ENCODE measurements around the gene CRAMP1.
"Not testable (repeated sequence)": the region's sequence is repeated elsewhere in the genome, so short reads cannot be mapped to it uniquely, and the experiment has no call there.

CRAMP1 gene

DNA sequence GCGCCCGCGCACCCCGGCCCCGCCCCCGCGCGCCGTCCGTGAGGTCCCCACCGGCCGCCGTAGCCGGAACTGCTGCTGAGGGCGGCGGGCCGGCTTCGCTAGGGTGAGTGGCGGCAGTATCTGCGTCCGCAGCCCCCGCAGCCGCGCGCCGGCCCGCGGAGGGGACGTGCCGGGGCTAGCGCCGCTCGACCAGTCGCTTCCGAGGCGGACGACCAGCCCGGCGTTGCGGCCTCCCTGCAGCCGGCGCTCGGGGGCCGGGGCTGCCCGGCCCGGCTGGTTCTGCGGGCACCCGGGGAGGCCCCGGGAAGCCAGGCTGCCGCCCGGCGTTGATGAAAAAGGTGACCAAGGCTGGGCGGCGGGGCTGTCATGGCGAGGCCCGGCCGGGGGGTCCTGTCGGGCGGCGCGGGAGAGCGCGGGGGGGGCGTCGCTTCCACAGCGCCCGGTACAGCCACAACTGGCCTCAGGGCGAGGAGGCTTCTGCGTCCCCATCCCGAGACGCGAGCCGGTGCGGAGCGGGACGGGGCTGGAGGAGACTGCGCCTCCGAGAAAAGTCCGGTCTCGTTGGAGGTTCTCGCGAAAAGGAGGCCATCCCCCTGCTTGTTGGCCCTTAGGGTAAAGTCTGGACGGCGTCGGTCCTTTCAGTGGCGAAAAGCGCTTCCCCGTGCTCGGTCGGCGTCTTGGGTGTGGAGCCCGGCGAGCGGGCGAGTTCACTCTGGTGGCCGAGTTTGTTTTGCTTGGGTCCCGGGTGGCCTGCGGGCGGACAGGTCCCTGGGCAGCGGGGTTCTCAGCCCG is at the start of gene CRAMP1:
Gene CRAMP1, plus strand, starts transcription at position 41 of the 792 bp plus-strand sequence. CDS start 2,280 bp downstream, outside the sequence.
- no peak for DNase-seq (ENCODE audit: low read depth in 2 of 2)

GRCh38 chr16:1563786-1564185 is 48.4 kb upstream of the CRAMP1 start:
- DNase-seq (ENCODE audit: low read depth in 2 of 2) = no peak

DNA sequence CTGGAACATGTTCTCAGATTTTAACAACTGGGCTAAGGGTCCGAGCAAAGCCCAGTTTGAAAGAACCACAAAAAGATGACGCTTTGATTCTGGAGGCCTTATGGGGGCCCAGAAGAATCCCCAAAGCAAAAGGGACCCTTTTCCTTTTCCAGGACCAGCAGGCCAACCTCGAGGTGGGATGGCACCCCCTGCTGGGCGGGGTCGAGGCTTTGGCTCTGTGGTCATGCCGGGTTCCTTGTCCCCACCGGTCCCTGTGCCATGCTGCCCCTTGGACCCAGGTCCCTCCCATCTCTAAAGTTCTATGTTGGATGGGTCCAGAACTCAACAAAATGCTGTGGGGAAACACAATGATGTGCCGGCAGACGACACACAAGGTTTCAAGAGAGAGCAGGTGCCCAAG is 47.8 kb upstream of the CRAMP1 start:
- DNase-seq (ENCODE audit: low read depth in 2 of 2) = no peak

DNA sequence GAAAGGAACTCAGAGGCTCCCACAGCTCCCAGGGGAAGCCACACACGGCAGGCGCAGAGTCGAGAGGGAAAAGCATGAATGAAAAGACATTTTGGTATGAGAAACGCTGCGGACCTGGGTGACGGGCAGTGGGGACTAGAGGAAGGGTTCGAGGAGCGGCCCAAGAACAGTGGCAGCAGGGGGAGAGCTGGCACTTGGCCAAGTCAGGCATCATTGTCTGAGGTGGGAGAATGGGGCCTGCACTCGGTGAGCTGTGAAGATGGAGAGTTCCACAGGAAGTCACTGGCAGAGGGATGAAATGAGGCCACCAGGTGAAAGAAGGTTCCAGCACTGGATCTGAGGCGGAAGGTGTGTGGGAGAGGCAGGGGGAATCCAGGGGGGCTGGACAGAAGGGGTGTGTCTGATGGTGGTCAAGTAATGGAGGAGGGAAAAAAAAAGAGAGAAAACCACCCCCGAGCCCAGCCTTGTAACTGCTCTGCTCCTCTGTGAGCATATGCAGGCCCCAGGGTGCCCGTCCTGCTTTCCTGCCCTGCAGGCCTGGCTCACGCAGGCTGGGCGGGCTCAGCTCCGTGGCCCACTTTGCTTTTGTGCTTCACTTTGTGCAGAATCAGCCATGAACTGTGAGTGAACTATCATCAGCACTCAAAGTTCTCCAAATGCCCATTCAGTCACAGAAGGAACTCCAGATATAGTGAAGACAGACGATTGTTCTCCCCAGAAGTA is 46.9 kb upstream of the CRAMP1 start:
- no peak for DNase-seq (ENCODE audit: low read depth in 2 of 2)

GRCh38 chr16:1567988-1568387 is 44.2 kb upstream of the CRAMP1 start:
- DNase-seq (ENCODE audit: low read depth in 2 of 2) = no peak

DNA sequence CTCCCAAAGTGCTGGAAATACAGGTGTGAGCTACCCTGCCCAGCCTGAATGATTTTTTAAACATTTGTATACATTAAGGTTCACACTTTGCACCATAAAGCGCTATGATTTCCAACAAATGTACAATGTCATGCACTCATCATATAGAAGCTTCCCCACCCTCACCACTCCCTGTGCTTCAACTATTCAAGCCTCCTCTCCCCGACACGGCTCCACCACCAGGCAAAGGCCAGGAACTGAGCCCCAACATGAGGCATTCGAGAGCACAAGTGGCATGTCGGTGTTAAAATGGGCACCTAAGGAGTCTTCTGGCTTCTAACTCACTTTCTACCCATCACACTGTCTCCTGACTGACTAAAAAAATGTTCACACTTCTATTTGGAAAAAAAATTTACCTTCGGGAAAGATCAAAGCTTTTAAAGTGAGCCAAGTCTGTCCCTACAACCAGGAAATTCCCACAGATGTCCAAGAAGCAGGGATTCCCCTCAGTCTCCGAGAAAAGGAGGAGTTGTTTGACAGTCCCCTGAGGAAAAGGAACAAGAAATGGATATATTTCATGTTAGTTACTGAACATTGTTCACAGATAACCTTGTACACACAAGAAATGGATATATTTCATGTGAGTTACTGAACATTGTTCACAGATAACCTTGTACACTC is 41.0 kb upstream of the CRAMP1 start:
- no peak for DNase-seq (ENCODE audit: low read depth in 2 of 2)

- DNase-seq (ENCODE audit: low read depth in 2 of 2) = no peak
Measured at GRCh38 chr16:1572673-1573072, 39.5 kb upstream of the CRAMP1 start.

GRCh38 chr16:1573301-1573700 is 38.9 kb upstream of the CRAMP1 start:
- no peak for DNase-seq (ENCODE audit: low read depth in 2 of 2)

DNA sequence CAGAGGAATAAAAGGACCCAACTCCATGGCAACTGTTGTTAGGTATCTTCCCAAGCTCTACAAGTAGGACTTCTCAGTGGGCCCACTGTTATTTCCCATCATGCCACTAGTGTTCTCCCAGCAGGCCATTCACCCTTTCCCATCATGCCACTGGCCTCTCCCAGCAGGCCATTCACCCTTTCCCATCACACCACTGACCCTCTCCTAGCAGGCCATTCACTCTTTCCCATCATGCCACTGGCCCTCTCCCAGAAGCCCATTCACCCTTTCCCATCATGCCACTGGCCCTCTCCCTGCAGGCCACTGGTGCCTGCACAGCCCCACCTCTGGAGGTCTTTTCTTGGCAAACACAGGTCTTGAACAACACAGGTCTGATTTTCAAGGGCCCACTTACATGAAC is 36.6 kb upstream of the CRAMP1 start:
- DNase-seq (ENCODE audit: low read depth in 2 of 2) = no peak

DNA sequence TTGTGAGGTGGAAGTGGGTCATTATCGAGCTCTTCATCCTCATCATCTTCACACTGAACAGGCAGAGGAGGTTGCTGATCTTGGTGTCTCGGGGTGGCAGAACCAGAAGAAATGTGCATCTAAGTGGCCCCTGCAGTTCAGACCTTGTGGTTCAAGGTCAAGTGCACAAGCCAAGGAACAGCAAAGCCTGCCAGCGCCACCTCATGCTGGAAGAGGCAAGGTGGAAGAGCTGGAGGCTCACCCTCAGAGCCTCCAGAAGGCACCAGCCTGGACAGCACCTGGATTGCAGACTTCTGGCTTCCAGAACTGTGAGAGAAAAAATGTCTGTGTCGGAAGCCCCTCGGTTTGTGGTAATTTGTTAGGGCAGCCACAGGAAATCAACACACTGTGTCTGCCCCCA is 32.9 kb upstream of the CRAMP1 start:
- DNase-seq (ENCODE audit: low read depth in 2 of 2) = no peak

DNA sequence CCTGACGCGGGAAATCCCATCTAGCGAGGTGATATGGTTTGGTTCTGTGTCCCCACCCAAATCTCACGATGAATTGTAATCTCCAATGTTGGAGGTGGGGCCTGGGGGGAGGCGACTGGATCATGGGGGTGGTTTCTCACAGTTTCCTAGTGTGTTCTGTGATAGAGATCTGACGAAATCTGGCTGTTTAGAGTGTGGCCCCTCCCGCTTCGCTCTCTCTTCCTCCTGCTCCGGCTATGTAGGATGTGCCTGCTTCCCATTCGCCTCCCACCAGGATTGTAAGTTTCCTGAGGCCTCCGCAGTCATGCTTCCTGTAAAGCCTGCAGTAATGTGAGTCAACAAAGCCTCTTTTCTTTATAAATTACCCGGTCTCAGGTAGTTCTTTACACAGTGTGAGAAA is 31.9 kb upstream of the CRAMP1 start:
- DNase-seq (ENCODE audit: low read depth in 2 of 2) = no peak

- no peak for DNase-seq (ENCODE audit: low read depth in 2 of 2)
Measured at GRCh38 chr16:1580956-1581355, 31.2 kb upstream of the CRAMP1 start.

- DNase-seq (ENCODE audit: low read depth in 2 of 2) = no peak
Measured at GRCh38 chr16:1581804-1582203, 30.4 kb upstream of the CRAMP1 start.

GRCh38 chr16:1583180-1583579 is 29.0 kb upstream of the CRAMP1 start:
- no peak for DNase-seq (ENCODE audit: low read depth in 2 of 2)

DNA sequence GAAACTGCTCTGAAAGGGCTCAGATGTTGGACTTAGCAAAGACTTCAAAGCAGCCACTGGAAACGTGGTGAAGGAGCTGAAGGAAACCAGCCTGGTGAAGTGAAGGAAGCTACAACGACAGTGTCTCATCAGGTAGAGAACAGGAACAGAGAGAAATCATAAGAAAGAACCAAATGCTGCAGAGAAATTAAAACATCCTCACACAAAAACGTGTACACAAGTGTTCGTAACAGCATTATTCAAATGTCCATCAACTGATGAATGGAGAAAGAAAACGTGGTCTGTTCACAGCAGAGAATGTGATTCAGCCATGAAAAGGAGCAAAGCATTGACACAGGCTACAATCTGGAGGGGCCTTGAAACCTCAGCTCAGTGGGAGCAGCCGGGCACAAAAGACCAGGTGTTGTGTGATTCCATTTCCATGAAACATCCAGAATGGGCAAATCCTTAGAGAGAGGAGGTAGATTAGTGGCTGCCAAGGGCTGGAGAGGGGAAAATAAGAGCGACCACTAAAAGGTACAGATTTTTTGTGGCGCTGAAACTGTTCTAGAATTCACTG is 27.2 kb upstream of the CRAMP1 start:
- no peak for DNase-seq (ENCODE audit: low read depth in 2 of 2)

DNA sequence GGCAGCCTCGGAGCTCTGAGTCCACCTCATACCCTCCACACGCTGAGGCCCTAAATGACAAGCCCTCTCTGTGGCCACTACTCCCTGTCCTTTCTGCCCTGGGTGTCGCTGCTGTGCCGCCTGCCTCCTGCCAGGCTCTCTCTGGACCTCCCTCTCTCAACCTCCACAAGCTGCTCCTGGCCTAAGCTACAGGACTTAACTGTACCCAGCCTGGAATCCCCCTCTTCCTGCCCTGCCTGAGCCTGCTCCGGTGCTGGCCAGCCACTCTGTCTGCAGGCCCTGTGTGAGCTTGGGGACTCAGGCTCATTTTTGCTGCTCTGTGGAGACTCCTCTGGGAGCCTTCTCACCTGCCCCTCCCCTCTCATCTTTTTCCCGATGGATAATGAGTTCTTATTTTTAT is 21.8 kb upstream of the CRAMP1 start:
- no peak for DNase-seq (ENCODE audit: low read depth in 2 of 2)

GRCh38 chr16:1590930-1591705 is 21.0 kb upstream of the CRAMP1 start:
- DNase-seq (ENCODE audit: low read depth in 2 of 2) = no peak

DNA sequence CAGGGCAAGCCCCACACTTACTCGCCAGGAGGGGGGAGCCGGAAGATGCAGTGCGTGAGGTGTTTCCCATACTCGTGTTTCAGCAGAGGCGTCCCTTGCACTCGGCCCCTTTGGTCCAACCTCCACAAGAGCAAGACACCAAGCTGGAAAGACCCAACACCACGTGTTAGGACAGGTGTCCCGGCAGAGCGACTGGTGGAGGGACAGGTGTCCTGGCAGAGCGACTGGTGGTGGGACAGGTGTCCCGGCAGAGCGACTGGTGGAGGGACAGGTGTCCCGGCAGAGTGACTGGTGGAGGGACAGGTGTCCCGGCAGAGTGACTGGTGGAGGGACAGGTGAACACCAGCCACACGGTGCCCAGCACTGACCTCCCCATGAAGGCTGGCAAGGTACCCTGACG is 19.7 kb upstream of the CRAMP1 start:
- DNase-seq (ENCODE audit: low read depth in 2 of 2) = no peak

- DNase-seq (ENCODE audit: low read depth in 2 of 2) = not testable (repeated sequence)
Measured at GRCh38 chr16:1595511-1595910, 16.6 kb upstream of the CRAMP1 start.

- no peak for DNase-seq (ENCODE audit: low read depth in 2 of 2)
Measured at GRCh38 chr16:1596516-1596915, 15.6 kb upstream of the CRAMP1 start.

- DNase-seq (ENCODE audit: low read depth in 2 of 2) = no peak
Measured at GRCh38 chr16:1597154-1597553, 15.0 kb upstream of the CRAMP1 start.

DNA sequence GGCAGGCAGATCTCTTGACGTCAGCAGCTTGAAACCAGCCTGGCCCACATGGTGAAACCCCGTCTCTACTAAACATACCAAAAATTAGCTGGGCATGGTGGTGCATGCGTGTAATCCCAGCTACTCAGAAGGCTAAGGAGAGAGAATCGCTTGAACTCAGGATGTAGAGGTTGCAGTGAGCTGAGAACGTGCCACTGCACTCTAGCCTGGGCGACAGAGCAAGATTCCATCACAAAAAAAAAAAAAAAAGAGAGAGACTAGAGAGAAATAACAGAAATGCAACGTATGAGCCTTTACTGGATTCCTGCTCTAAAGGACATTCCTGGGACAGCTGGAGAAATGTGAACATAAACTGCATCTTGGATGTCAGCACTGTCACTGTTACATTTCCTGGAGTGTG is 11.1 kb upstream of the CRAMP1 start:
- DNase-seq (ENCODE audit: low read depth in 2 of 2) = no peak
